Stromal cell of bone marrow (primary cell): Measurements from ENCODE around the gene ZNRD2.

Experiments used
- DNase-seq: peaks from one replicate; pipeline ENCODE4 v3.0.0-alpha.2; 2012; ENCODE audit warnings: low read depth

The ZNRD2 gene

GRCh38 chr11:65588199-65589054 lies 18.1 kb downstream of the ZNRD2 start:
- no peak for DNase-seq

GRCh38 chr11:65589444-65590239 lies 19.4 kb downstream of the ZNRD2 start:
- no peak for DNase-seq

GRCh38 chr11:65590240-65590738 lies 20.0 kb downstream of the ZNRD2 start:
- no peak for DNase-seq

GRCh38 chr11:65591939-65592857 lies 21.9 kb downstream of the ZNRD2 start:
- DNase-seq = no peak

GRCh38 chr11:65592858-65593517 lies 22.7 kb downstream of the ZNRD2 start:
- no peak for DNase-seq

- DNase-seq = no peak
Measured at GRCh38 chr11:65593518-65594414, 23.5 kb downstream of the ZNRD2 start.

GRCh38 chr11:65595131-65595530 lies 24.9 kb downstream of the ZNRD2 start:
- DNase-seq = no peak

- no peak for DNase-seq
Measured at GRCh38 chr11:65595543-65596281, 25.4 kb downstream of the ZNRD2 start, which contains the start of gene KCNK7. TSS of gene KCNK7 (minus strand) at chr11:65595800. CDS start at chr11:65595772, 28 bp downstream.

GRCh38 chr11:65596520-65596919 lies 26.2 kb downstream of the ZNRD2 start:
- DNase-seq = no peak

GRCh38 chr11:65598258-65598699 lies 28.0 kb downstream of the ZNRD2 start:
- DNase-seq = no peak

GRCh38 chr11:65599216-65599954 lies 29.1 kb downstream of the ZNRD2 start:
- no peak for DNase-seq

GRCh38 chr11:65599955-65600246 lies 29.6 kb downstream of the ZNRD2 start:
- no peak for DNase-seq

- no peak for DNase-seq
Measured at GRCh38 chr11:65604258-65604657, 34.0 kb downstream of the ZNRD2 start.

GRCh38 chr11:65606876-65607613 lies 36.8 kb downstream of the ZNRD2 start:
- DNase-seq = peak; percentile 87

- DNase-seq = no peak
Measured at GRCh38 chr11:65607614-65608426, 37.5 kb downstream of the ZNRD2 start.

GRCh38 chr11:65609229-65609628 lies 39.0 kb downstream of the ZNRD2 start:
- DNase-seq = no peak

GRCh38 chr11:65609665-65610064 lies 39.4 kb downstream of the ZNRD2 start:
- no peak for DNase-seq
